Endothelial cell of umbilical vein (primary cell): ENCODE results near the gene TEK. TPM values are rescaled to one million over a fixed set of nuclear protein-coding genes. Genes with fewer than 3 reads are reported as not detected.
A peak's percentile ranks its signal among the peaks of the same experiment; 100 is the strongest.

Experiments
- BruUV-seq: library from RNA; stranded (reverse); fragments of 400-500 nt; replicated peaks from 2 replicates; lab custom pipeline; 2021; lab: Mats Ljungman, UMichigan
- CTCF ChIA-PET: fragments of 300-600, 350-600 bp; sonication (Branson Sonifier 250); formaldehyde crosslinking; loops from one replicate; lab custom pipeline; 2021; ENCODE audit warnings: antibody characterized with exemption, inconsistent platforms; lab: Charles Lee
- POLR2A ChIA-PET: fragments of 300-600, 350-600 bp; sonication (Branson Sonifier 250); formaldehyde crosslinking; loops from one replicate; lab custom pipeline; 2021; ENCODE audit warnings: antibody characterized with exemption, inconsistent platforms; lab: Charles Lee
- DNase-seq: peaks from one replicate; pipeline ENCODE4 v3.0.0-alpha.2; 2011; ENCODE audit warnings: low read depth, low spot score
- FAIRE-seq: peaks from 2 replicates; lab custom pipeline; 2011; peaks lifted over from hg19 to GRCh38; lab: Jason Lieb, UNC
- H2AFZ ChIP-seq: 2 replicates; pipeline ENCODE4 v1.6.0; 2012; ENCODE audit warnings: low read depth, low read length, control low read depth, inconsistent platforms
- H3K27ac ChIP-seq: 2 replicates; pipeline ENCODE4 v1.5.1; 2011; ENCODE audit warnings: low read depth, mild to moderate bottlenecking, control low read depth, low read length, moderate library complexity; ENCODE audit not compliant: insufficient read depth
- H3K27me3 ChIP-seq, 2 experiments: 2 replicates each; pipeline versions ENCODE4 v1.6.0 to v1.6.1; 2011; ENCODE audit warnings: low read length in 2 of 2, mixed read lengths in 1 of 2; ENCODE audit not compliant: control insufficient read depth in 2 of 2, insufficient read depth in 2 of 2
- H3K36me3 ChIP-seq, 2 experiments: 2 replicates in 1 of 2; 3 replicates in 1 of 2; pipeline ENCODE4 v1.5.1; 2011; ENCODE audit warnings: low read length in 2 of 2, mild to moderate bottlenecking in 1 of 2, moderate library complexity in 1 of 2; ENCODE audit not compliant: control insufficient read depth in 2 of 2, insufficient read depth in 2 of 2; ENCODE audit errors: extremely low read depth in 1 of 2
- H3K4me1 ChIP-seq: 3 replicates; pipeline ENCODE4 v1.5.1; 2011; ENCODE audit warnings: mild to moderate bottlenecking, low read length; ENCODE audit not compliant: control insufficient read depth, insufficient read depth; ENCODE audit errors: extremely low read depth
- H3K4me2 ChIP-seq: 2 replicates; pipeline ENCODE4 v1.6.1; 2011; ENCODE audit warnings: low read length, control low read depth, mixed read lengths; ENCODE audit not compliant: insufficient read depth
- H3K4me3 ChIP-seq, 3 experiments: fragments of 200-600 bp in 1 of 3; sonication (generic), shearing (Covaris generic) in 1 of 3; replicated peaks in 1 of 3; 2 replicates each; pipeline ENCODE4 v1.5.1; 2011 to 2016; ENCODE audit warnings: control low read depth in 3 of 3, low read length in 3 of 3, mild to moderate bottlenecking in 2 of 3, inconsistent platforms in 1 of 3, low read depth in 1 of 3, moderate library complexity in 1 of 3; ENCODE audit not compliant: insufficient read depth in 1 of 3
- H3K79me2 ChIP-seq: 2 replicates; pipeline ENCODE4 v1.6.0; 2012; ENCODE audit warnings: low read length, inconsistent platforms; ENCODE audit not compliant: control insufficient read depth, insufficient read depth
- H3K9ac ChIP-seq: replicated peaks from 2 replicates; pipeline ENCODE3; 2011; ENCODE audit warnings: low read length, control low read depth; ENCODE audit not compliant: insufficient read depth; ENCODE audit errors: extremely low read depth
- H3K9me1 ChIP-seq: replicated peaks from 3 replicates; pipeline ENCODE4 v1.6.0; 2011; ENCODE audit warnings: mild to moderate bottlenecking, low read length; ENCODE audit not compliant: control insufficient read depth, insufficient read depth; ENCODE audit errors: extremely low read depth
- H3K9me3 ChIP-seq: replicated peaks from 2 replicates; pipeline ENCODE4 v1.5.1; 2012; ENCODE audit warnings: low read length, inconsistent platforms; ENCODE audit not compliant: control insufficient read depth, insufficient read depth
- H4K20me1 ChIP-seq: replicated peaks from 2 replicates; pipeline ENCODE3; 2011; ENCODE audit warnings: mild to moderate bottlenecking, low read length; ENCODE audit not compliant: control insufficient read depth, insufficient read depth; ENCODE audit errors: extremely low read depth
- EZH2 ChIP-seq: IDR thresholded peaks from 2 replicates; pipeline ENCODE4 v1.6.1; 2012; ENCODE audit warnings: borderline replicate concordance, low read depth, mild to moderate bottlenecking, moderate library complexity, low read length, inconsistent platforms; ENCODE audit not compliant: severe bottlenecking
- FOS ChIP-seq: IDR thresholded peaks from 2 replicates; pipeline ENCODE4 v1.6.1; 2011; ENCODE audit warnings: mild to moderate bottlenecking, low read length, moderate library complexity, borderline replicate concordance; ENCODE audit not compliant: insufficient read depth
- GATA2 ChIP-seq: IDR thresholded peaks from 2 replicates; pipeline ENCODE4 v1.7.0; 2011; ENCODE audit warnings: low read depth, mild to moderate bottlenecking, moderate library complexity, mixed read lengths, low read length; ENCODE audit not compliant: insufficient read length, insufficient read depth
- JUN ChIP-seq: IDR thresholded peaks from 2 replicates; pipeline ENCODE4 v1.6.1; 2011; ENCODE audit warnings: borderline replicate concordance, low read depth; ENCODE audit not compliant: insufficient read length, insufficient read depth
- POLR2AphosphoS5 ChIP-seq: IDR thresholded peaks from 2 replicates; pipeline ENCODE4 v1.6.1; 2012; ENCODE audit warnings: low read depth, mild to moderate bottlenecking, control low read depth, low read length, moderate library complexity; ENCODE audit not compliant: insufficient read depth
- dilution Hi-C: fragments of 300-500 bp; cut with MboI; formaldehyde crosslinking; loops from one replicate; pipeline ENCODE4 v1.15.0; 2019; ENCODE audit warnings: low sequenced_read_pairs; ENCODE audit not compliant: extremely low pct_ligation_motif_present
- intact Hi-C: fragments of 100-400 bp; cut with micrococcal nuclease; formaldehyde crosslinking; loops from one replicate; pipeline ENCODE4 v1.10.0; 2022
- polyA plus RNA-seq, 4 experiments: library from polyadenylated mRNA; depleted of rRNA in 3 of 4; stranded (reverse) in 3 of 4; unstranded in 1 of 4; fragments of >200 nt; gene quantifications; 2 replicates each; pipeline versions ENCODE4 v1.2.1 to v1.2.3, GENCODE V29; 2011 to 2012; ENCODE audit warnings: missing spikeins in 1 of 4
- total RNA-seq: library from RNA; stranded (reverse); gene quantifications from 2 replicates; pipeline ENCODE4 v1.2.3, GENCODE V29; 2021
- TF ChIP-seq, protein P1 (sequence below): IDR thresholded peaks from 2 replicates; pipeline ENCODE4 v1.6.1; 2011; ENCODE audit not compliant: insufficient read depth, insufficient read length

Gene TEK
- total and polyA plus RNA-seq, 2 donors (not counting 3 experiments of a cell fraction or from before 2014, with no cell fraction given): 26.9 to 44.1 TPM

GRCh38 chr9:27065288-27065687 is 43.7 kb upstream of the TEK start:
- no peaks in the 10 kb centered on the region for H3K27me3 ChIP-seq
- BruUV-seq: no TSS peak
- no peaks in the 10 kb centered on the region for H3K36me3 ChIP-seq
- no peaks in the 10 kb centered on the region for H3K79me2 ChIP-seq
- peak overlapping the region; percentile 71 for H3K4me2 ChIP-seq
- TF ChIP-seq JUN: no peak
- no peak for TF ChIP-seq EZH2
- TF ChIP-seq FOS: peak; percentile 39
- TF ChIP-seq POLR2AphosphoS5: no peak
- TF ChIP-seq, protein P1, sequence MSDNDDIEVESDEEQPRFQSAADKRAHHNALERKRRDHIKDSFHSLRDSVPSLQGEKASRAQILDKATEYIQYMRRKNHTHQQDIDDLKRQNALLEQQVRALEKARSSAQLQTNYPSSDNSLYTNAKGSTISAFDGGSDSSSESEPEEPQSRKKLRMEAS: no peak
- TF ChIP-seq GATA2: peak; percentile 54
- CTCF ChIA-PET: interaction anchor here (1.1 to 1.3 kb wide), 2 partner anchors 12 to 29 kb away, joined by 3 to 4 read pairs; no protein-coding TSS in a partner anchor
- intact Hi-C loops (loop anchor here (1.0 to 2.0 kb wide), 2 partner anchors 44 to 120 kb away; partner anchors contain the start of gene TEK), dilution Hi-C loops (no loop called here)
- no peaks in the 10 kb centered on the region for H4K20me1 ChIP-seq
- H3K4me3 ChIP-seq: no peak overlapping the region
- peak overlapping the region; percentile 7 for H3K9ac ChIP-seq
- POLR2A ChIA-PET: no interaction called here
- DNase-seq: peak; percentile 86
- H2AFZ ChIP-seq: no peak overlapping the region
- H3K9me1 ChIP-seq: no peaks in the 10 kb centered on the region
- H3K4me1 ChIP-seq: peaks cover 23% of the 10 kb centered on the region
- H3K9me3 ChIP-seq: no peaks in the 10 kb centered on the region
- H3K27ac ChIP-seq: peak overlapping the region; percentile 26
- peak; percentile 37 for FAIRE-seq
